Activated CD4-positive, alpha-beta T cell treated with anti-CD3 and anti-CD28 coated beads, Interleukin-2, amount 10 ng/mL, durations not matched to agents 7 days and 5 days (primary cell): ENCODE results near the gene GJD3. TPM values are rescaled to one million over a fixed set of nuclear protein-coding genes. Genes with fewer than 3 reads are reported as not detected.

Experiments used
- CTCF ChIA-PET: fragments of 350-600 bp; sonication (Branson Sonifier 250); formaldehyde crosslinking; loops from one replicate; lab custom pipeline; 2021; ENCODE audit warnings: antibody characterized with exemption; lab: Charles Lee
- POLR2A ChIA-PET: fragments of 350-600 bp; sonication (Branson Sonifier 250); formaldehyde crosslinking; loops from one replicate; lab custom pipeline; 2021; ENCODE audit warnings: antibody characterized with exemption; lab: Charles Lee
- DNase-seq: peaks from one replicate; pipeline ENCODE4 v3.0.0-alpha.2; 2020
- H3K27ac Mint-ChIP-seq: one replicate; pipeline ENCODE4 v1.8.0; 2021; ENCODE audit warnings: mild to moderate bottlenecking, moderate library complexity, mixed read lengths
- H3K27me3 Mint-ChIP-seq: one replicate; pipeline ENCODE4 v1.8.0; 2021; ENCODE audit warnings: mixed read lengths
- H3K36me3 Mint-ChIP-seq: one replicate; pipeline ENCODE4 v1.8.0; 2021; ENCODE audit warnings: low read depth, mixed read lengths
- H3K4me1 Mint-ChIP-seq: one replicate; pipeline ENCODE4 v1.8.0; 2021; ENCODE audit warnings: mixed read lengths
- H3K4me3 Mint-ChIP-seq: one replicate; pipeline ENCODE4 v1.8.0; 2021; ENCODE audit warnings: mild to moderate bottlenecking, moderate library complexity, mixed read lengths
- H3K9me3 Mint-ChIP-seq: one replicate; pipeline ENCODE4 v1.8.0; 2021; ENCODE audit warnings: mixed read lengths
- total RNA-seq, 2 experiments: library from RNA; stranded (reverse); gene quantifications; one replicate each; pipeline ENCODE4 v1.2.3, GENCODE V29; 2021

GJD3 gene
- total RNA-seq, 2 experiments from 2014 or later, result 0.22 TPM; not detected in 1

DNA sequence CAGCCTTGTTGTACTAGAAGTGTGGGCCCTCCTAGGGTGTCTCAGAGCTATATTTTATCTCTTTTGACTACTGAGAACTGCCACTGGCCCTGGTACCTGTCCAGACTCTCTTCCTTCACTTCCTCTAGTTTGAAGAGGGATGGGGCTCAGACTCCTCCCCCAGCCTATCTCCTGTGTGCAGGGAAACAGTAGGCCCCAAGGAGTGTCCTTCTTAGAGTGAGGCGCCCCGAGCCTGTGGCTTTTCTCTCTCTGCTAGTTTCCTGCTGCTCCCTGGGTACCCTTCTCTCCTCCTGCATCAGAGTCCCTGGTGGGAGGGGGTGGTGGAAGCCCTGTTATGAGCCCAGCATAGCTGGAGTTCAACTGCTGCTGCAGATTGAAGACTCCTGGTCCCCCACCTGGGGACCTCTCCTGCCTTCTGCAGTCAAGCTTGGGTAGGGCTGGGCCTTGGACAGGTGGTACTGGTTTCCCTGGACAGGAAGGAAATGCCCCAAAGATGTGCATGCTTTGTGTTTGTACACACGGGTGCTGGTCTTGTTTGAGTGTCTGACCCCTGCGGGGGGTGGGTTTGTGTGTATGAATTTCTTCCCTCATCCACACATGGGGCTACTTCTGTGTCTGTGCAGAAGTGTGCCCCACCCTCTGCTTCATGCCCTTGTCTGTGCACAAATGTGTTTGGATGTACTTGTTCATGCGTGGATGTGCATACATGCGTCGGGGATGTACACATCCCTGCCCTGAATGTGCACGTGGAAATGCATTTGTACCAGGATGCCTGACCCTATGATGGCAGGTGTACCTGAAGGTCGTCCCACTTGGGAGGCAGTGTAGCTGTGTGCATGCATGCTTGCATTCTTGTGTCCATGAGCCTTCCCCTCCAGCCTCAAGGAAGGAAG, 48.6 kb downstream of the GJD3 start:
- peaks cover 72% of the 10 kb centered on the region for H3K4me1 Mint-ChIP-seq
- ChIA-PET CTCF (interaction anchor here (0.6 to 3.3 kb wide), 9 partner anchors 9 to 124 kb away, joined by 3 to 32 read pairs (median 4); no protein-coding TSS in a partner anchor), POLR2A (no interaction called here)
- peaks cover 21% of the 10 kb centered on the region for H3K36me3 Mint-ChIP-seq
- peak overlapping the region; percentile 66 for H3K27ac Mint-ChIP-seq
- DNase-seq, result peak; percentile 30
- no peak overlapping the region for H3K4me3 Mint-ChIP-seq
- H3K27me3 Mint-ChIP-seq, result no peaks in the 10 kb centered on the region
- no peaks in the 10 kb centered on the region for H3K9me3 Mint-ChIP-seq

DNA sequence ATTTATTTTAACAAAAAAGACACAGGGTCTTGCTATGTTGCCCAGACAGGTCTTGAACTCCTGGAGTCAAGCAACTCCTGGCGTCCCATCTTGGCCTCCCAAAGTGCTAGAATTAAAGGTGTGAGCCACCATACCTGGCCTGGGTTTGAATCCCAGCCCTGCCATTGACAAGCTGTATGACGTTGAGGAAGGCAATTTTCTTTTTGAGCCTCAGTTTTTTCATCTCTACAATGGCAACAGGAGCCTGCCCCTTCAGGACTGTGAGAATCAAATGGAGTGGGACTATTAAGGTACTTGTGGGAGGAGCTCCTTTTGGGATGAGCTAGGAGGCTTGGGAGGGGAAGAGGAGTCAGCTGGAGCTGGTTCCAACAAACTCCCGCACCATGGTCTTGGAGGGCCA, 49.3 kb downstream of the GJD3 start:
- H3K4me1 Mint-ChIP-seq, result peaks cover 67% of the 10 kb centered on the region
- H3K27me3 Mint-ChIP-seq, result no peaks in the 10 kb centered on the region
- ChIA-PET CTCF (interaction anchor here (0.6 to 3.3 kb wide), 9 partner anchors 9 to 264 kb away, joined by 3 to 32 read pairs (median 4); no protein-coding TSS in a partner anchor), POLR2A (no interaction called here)
- no peak for DNase-seq
- H3K36me3 Mint-ChIP-seq, result peaks cover 13% of the 10 kb centered on the region
- H3K4me3 Mint-ChIP-seq, result no peak overlapping the region
- no peaks in the 10 kb centered on the region for H3K9me3 Mint-ChIP-seq
- no peak overlapping the region for H3K27ac Mint-ChIP-seq

GRCh38 chr17:40314584-40314956, 50.0 kb downstream of the GJD3 start:
- Mint-ChIP-seq H3K4me1 (peaks cover 62% of the 10 kb centered on the region), H3K27me3 (no peaks in the 10 kb centered on the region), H3K27ac (peak overlapping the region; percentile 75), H3K4me3 (no peak overlapping the region), H3K36me3 (peaks cover 8% of the 10 kb centered on the region), H3K9me3 (no peaks in the 10 kb centered on the region)
- ChIA-PET CTCF (interaction anchor here (1.1 to 2.6 kb wide), 4 partner anchors 26 to 265 kb away, joined by 3 to 13 read pairs (median 4); no protein-coding TSS in a partner anchor), POLR2A (no interaction called here)
- peak; percentile 67 for DNase-seq

DNA sequence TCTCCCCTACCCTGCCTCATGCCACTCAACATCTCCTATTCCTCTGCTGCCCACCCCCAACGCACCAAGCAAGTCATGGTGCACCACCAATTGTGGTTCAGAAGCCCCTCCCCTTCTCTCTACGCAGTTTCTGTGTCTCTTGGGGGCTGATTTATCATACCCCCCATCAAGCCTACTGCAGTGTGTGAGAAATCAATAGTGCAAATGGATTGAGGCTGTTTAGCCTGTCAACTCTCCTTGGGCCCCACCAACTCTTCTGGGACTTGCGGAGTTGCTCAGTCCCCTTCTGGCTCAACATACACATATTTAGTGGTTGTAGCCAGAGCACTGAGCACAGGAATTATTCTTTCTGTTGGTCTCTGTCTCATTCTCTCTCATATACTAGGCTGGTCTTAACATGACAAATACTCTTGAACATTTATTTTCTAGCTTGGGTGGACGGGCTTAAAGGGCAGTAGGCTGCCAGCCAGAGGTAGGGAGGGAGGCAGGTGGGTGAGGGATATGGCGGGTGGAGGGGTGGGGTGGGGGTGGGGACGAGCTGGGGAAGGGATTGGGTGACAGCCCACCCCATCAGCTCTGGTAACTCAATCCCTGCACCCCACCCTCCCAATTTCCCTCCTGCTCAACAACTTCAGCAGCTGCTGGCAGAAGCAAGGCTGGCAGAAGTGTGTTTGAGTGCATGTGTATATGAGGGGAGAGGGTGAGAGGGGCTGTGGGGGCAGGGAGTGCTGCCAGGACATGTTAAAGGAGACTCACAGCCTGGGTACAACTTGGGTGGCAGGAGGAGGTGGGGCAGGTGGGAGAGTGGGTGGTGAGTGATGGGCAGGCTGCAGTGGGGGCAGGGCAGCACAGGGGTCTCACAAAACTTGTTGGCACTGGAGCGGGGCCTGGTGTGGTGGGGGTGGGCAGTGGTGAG, 50.6 kb downstream of the GJD3 start:
- Mint-ChIP-seq H3K27me3 (no peaks in the 10 kb centered on the region), H3K4me3 (no peak overlapping the region), H3K9me3 (no peaks in the 10 kb centered on the region), H3K27ac (peak overlapping the region; percentile 75), H3K36me3 (peaks cover 2% of the 10 kb centered on the region), H3K4me1 (peaks cover 62% of the 10 kb centered on the region)
- POLR2A ChIA-PET, result no interaction called here
- CTCF ChIA-PET, result interaction anchor here (1.1 to 4.2 kb wide), 3 partner anchors 41 to 265 kb away, joined by 4 to 22 read pairs (median 13); no protein-coding TSS in a partner anchor
- no peak for DNase-seq

Other genes starting within 250 kb of the GJD3 start
- gene MSL1, start 242.8 kb downstream of the GJD3 start, total RNA-seq, result 10 to 100 TPM; 95.4 to 97.1 TPM
- 10 to 100 TPM; 84.8 to 89.2 TPM for gene CASC3, start 224.2 kb downstream of the GJD3 start, total RNA-seq
- gene RAPGEFL1, start 187.3 kb downstream of the GJD3 start, total RNA-seq, result 1 to 10 TPM; 4.0 to 5.1 TPM
- gene WIPF2, start 145.4 kb downstream of the GJD3 start, total RNA-seq, result 10 to 100 TPM; 23.7 to 26.7 TPM
- gene CDC6, start 76.9 kb downstream of the GJD3 start, total RNA-seq, result 10 to 100 TPM; 81.1 to 98.8 TPM
- 10 to 100 TPM; 66.6 to 66.7 TPM for gene RARA, start 55.6 kb downstream of the GJD3 start, total RNA-seq
- 100 to 1,000 TPM; 504 to 522 TPM for gene TOP2A, start 53.2 kb upstream of the GJD3 start, total RNA-seq
- gene IGFBP4, start 78.7 kb upstream of the GJD3 start, total RNA-seq, result 10 to 100 TPM; 65.2 to 67.9 TPM
- gene TNS4, start 136.9 kb upstream of the GJD3 start, total RNA-seq, result 1 to 10 TPM; 3.5 to 3.7 TPM
- 100 to 1,000 TPM; 281 to 323 TPM for gene CCR7, start 200.7 kb upstream of the GJD3 start, total RNA-seq